GM12878 (cell line): Measurements from ENCODE around the gene TNK2. TPM values are rescaled to one million over a fixed set of nuclear protein-coding genes. Genes with fewer than 3 reads are reported as not detected.

Experiments
- ATAC-seq: fragments of 200-7000 bp; cut with Tn5 transposase; 3 replicates; pipeline ENCODE4 v1.9.1; 2020; ENCODE audit warnings: mild to moderate bottlenecking, moderate library complexity
- BruUV-seq: library from RNA; stranded (reverse); fragments of 400-500 nt; replicated peaks from 2 replicates; lab custom pipeline; 2021; lab: Mats Ljungman, UMichigan
- CTCF ChIA-PET: fragments of 300-600 bp; sonication (Branson Sonifier 250); formaldehyde crosslinking; extraction: SDS; loops from one replicate; lab custom pipeline; 2021; ENCODE audit warnings: inconsistent platforms; lab: Yijun Ruan, JAX
- POLR2A ChIA-PET: fragments of 350-600 bp; formaldehyde crosslinking; extraction: SDS; loops from one replicate; lab custom pipeline; 2021; ENCODE audit warnings: inconsistent platforms; lab: Charles Lee
- RAD21 ChIA-PET: fragments of 300-600 bp; sonication (Branson Sonifier 250); formaldehyde crosslinking; loops from one replicate; lab custom pipeline; 2023; ENCODE audit warnings: antibody characterized with exemption; ENCODE audit not compliant: unreplicated experiment; lab: Charles Lee
- SMC1A ChIA-PET: fragments of 300-600 bp; sonication (Branson Sonifier 250); formaldehyde crosslinking; loops from one replicate; lab custom pipeline; 2023; ENCODE audit not compliant: unreplicated experiment, uncharacterized antibody; lab: Charles Lee
- DNase-seq: peaks from one replicate; pipeline ENCODE4 v3.0.0-alpha.2; 2011; ENCODE audit warnings: low read depth, low spot score
- FAIRE-seq: peaks from 3 replicates; lab custom pipeline; 2011; peaks lifted over from hg19 to GRCh38; lab: Jason Lieb, UNC
- H2AFZ ChIP-seq: 2 replicates; pipeline ENCODE4 v1.6.0; 2011; ENCODE audit warnings: low read depth, low read length, control low read depth; ENCODE audit not compliant: control insufficient read depth
- H3K27ac ChIP-seq: 2 replicates; pipeline ENCODE4 v1.5.1; 2011; ENCODE audit warnings: control low read depth; ENCODE audit not compliant: control insufficient read depth, insufficient read depth
- H3K27me3 ChIP-seq, 2 experiments: replicated peaks in 1 of 2; 2 replicates each; pipeline versions ENCODE4 v1.6.0 to v1.6.1; 2011; ENCODE audit warnings: low read length in 1 of 2; ENCODE audit not compliant: control insufficient read depth in 2 of 2, insufficient read depth in 2 of 2
- H3K36me3 ChIP-seq, 2 experiments: 2 replicates each; pipeline ENCODE4 v1.5.1; 2011; ENCODE audit warnings: low read length in 1 of 2; ENCODE audit not compliant: control insufficient read depth in 2 of 2, insufficient read depth in 2 of 2
- H3K4me1 ChIP-seq: 2 replicates; pipeline ENCODE4 v1.6.1; 2011; ENCODE audit warnings: mild to moderate bottlenecking, low read length, moderate library complexity, mixed read lengths; ENCODE audit not compliant: control insufficient read depth, insufficient read depth
- H3K4me2 ChIP-seq: 2 replicates; pipeline ENCODE4 v1.6.0; 2011; ENCODE audit warnings: control low read depth; ENCODE audit not compliant: control insufficient read depth, insufficient read depth
- H3K4me3 ChIP-seq: fragments of 200-600 bp; sonication (generic); 2 replicates; pipeline ENCODE4 v1.5.1; 2016
- H3K79me2 ChIP-seq: 2 replicates; pipeline ENCODE4 v1.6.0; 2011; ENCODE audit warnings: low read length; ENCODE audit not compliant: control insufficient read depth, insufficient read depth
- H3K9ac ChIP-seq: 2 replicates; pipeline ENCODE4 v1.8.0; 2011; ENCODE audit warnings: low read length, control low read depth, mixed read lengths; ENCODE audit not compliant: control insufficient read depth, insufficient read depth
- H3K9me3 ChIP-seq: replicated peaks from 3 replicates; pipeline ENCODE4 v1.5.1; 2011; ENCODE audit warnings: mild to moderate bottlenecking, low read length; ENCODE audit not compliant: control insufficient read depth, insufficient read depth
- H4K20me1 ChIP-seq: 2 replicates; pipeline ENCODE4 v1.6.0; 2011; ENCODE audit not compliant: control insufficient read depth, insufficient read depth
- BHLHE40 ChIP-seq, 2 experiments: fragments of 450-650 bp in 1 of 2; IDR thresholded peaks; 2 replicates each; pipeline ENCODE4 v1.6.1; 2011 to 2017; ENCODE audit warnings: low read depth in 2 of 2, borderline replicate concordance in 1 of 2, improper control_type of control experiment in 1 of 2, low read length in 1 of 2, mild to moderate bottlenecking in 1 of 2
- CHD2 ChIP-seq: IDR thresholded peaks from 2 replicates; pipeline ENCODE4 v1.6.1; 2011; ENCODE audit warnings: low read depth, low read length, improper control_type of control experiment, borderline replicate concordance
- EGR1 ChIP-seq, 2 experiments: IDR thresholded peaks; 1 replicate in 1 of 2; 2 replicates in 1 of 2; pipeline ENCODE4 v1.6.1; 2011 to 2012; ENCODE audit warnings: low read depth in 2 of 2, low read length in 2 of 2, borderline replicate concordance in 1 of 2, mild to moderate bottlenecking in 1 of 2, moderate library complexity in 1 of 2
- EP300 ChIP-seq, 2 experiments: fragments of 150-350 bp in 1 of 2; IDR thresholded peaks; 2 replicates each; pipeline ENCODE4 v1.6.1; 2011 to 2012; ENCODE audit warnings: low read depth in 2 of 2, low read length in 2 of 2, borderline replicate concordance in 1 of 2, improper control_type of control experiment in 1 of 2, inconsistent platforms in 1 of 2; ENCODE audit not compliant: control insufficient read depth in 1 of 2
- FOXM1 ChIP-seq: IDR thresholded peaks from 2 replicates; pipeline ENCODE4 v1.6.1; 2012; ENCODE audit warnings: low read depth, mild to moderate bottlenecking, inconsistent platforms, low read length, moderate library complexity
- GATAD2B ChIP-seq: fragments of 450-650 bp; conservative IDR thresholded peaks from 2 replicates; pipeline ENCODE4 v1.6.1; 2017; ENCODE audit warnings: low read depth, mild to moderate bottlenecking, moderate library complexity
- HDGF ChIP-seq: fragments of 450-650 bp; IDR thresholded peaks from 2 replicates; pipeline ENCODE4 v1.6.1; 2016; ENCODE audit warnings: antibody characterized with exemption
- JUNB ChIP-seq: IDR thresholded peaks from 2 replicates; pipeline ENCODE4 v1.6.1; 2016; ENCODE audit warnings: antibody characterized with exemption, mild to moderate bottlenecking
- MLLT1 ChIP-seq: fragments of 450-650 bp; IDR thresholded peaks from 2 replicates; pipeline ENCODE4 v1.6.1; 2016; ENCODE audit warnings: mild to moderate bottlenecking
- NRF1 ChIP-seq: conservative IDR thresholded peaks from 2 replicates; pipeline ENCODE4 v1.6.1; 2011; ENCODE audit warnings: mild to moderate bottlenecking, low read depth, low read length, improper control_type of control experiment
- POLR2A ChIP-seq: IDR thresholded peaks from 2 replicates; pipeline ENCODE4 v1.6.1; 2011; ENCODE audit warnings: low read depth, mild to moderate bottlenecking, low read length
- RB1 ChIP-seq: fragments of 450-650 bp; formaldehyde crosslinking; IDR thresholded peaks from 2 replicates; pipeline ENCODE4 v1.6.1; 2017; ENCODE audit warnings: mild to moderate bottlenecking, borderline replicate concordance
- SP1 ChIP-seq: IDR thresholded peaks from one replicate; pipeline ENCODE4 v1.6.1; 2011; ENCODE audit warnings: low read depth, low read length
- WRNIP1 ChIP-seq: IDR thresholded peaks from 2 replicates; pipeline ENCODE4 v1.6.1; 2011; ENCODE audit warnings: low read depth, low read length, improper control_type of control experiment, borderline replicate concordance
- YY1 ChIP-seq: IDR thresholded peaks from 2 replicates; pipeline ENCODE4 v1.6.1; 2011; ENCODE audit warnings: low read depth, mild to moderate bottlenecking, low read length
- ZNF207 ChIP-seq: fragments of 450-650 bp; IDR thresholded peaks from 2 replicates; pipeline ENCODE4 v1.6.1; 2014; ENCODE audit warnings: antibody characterized with exemption, mild to moderate bottlenecking, borderline replicate concordance
- WGBS: methylation state at CpG from one replicate; pipeline ENCODE4 v1.1.6; 2016; ENCODE audit warnings: low lambda C conversion rate; ENCODE audit not compliant: insufficient replicate concordance, insufficient coverage; ENCODE audit errors: missing lambda C conversion rate; 5-methylcytosine and 5-hydroxymethylcytosine counted together
- in situ Hi-C: fragments of 300-500 bp; cut with MboI; formaldehyde crosslinking; loops from 9 replicates; pipeline ENCODE4 v1.14.3; 2018; ENCODE audit warnings: mixed read lengths
- intact Hi-C: fragments of 100-400 bp; cut with micrococcal nuclease; formaldehyde crosslinking; loops from one replicate; pipeline ENCODE4 v1.14.2; 2022; ENCODE audit not compliant: unreplicated experiment
- polyA plus RNA-seq, 11 experiments: library from polyadenylated mRNA; depleted of rRNA in 4 of 11; unstranded in 6 of 11; stranded (reverse) in 5 of 11; fragments of >200 nt; fragmentation: Nextera tagmentation in 4 of 11; fragmentation: Illumina TruSeq in 1 of 11; extraction: Ambion mirVana in 4 of 11; extraction: Trizol in 1 of 11; gene quantifications; 1 replicate in 1 of 11; 2 replicates in 10 of 11; pipeline versions ENCODE4 v1.2.1 to v1.2.3, GENCODE V29; 2011 to 2016; ENCODE audit warnings: inconsistent platforms in 2 of 11, missing spikeins in 2 of 11, low read depth in 1 of 11
- total RNA-seq, 4 experiments: library from RNA; depleted of rRNA in 3 of 4; stranded (reverse); fragments of >200 nt in 3 of 4; fragmentation: Illumina TruSeq in 1 of 4; extraction: Trizol in 1 of 4; gene quantifications; 2 replicates each; pipeline versions ENCODE4 v1.2.1 to v1.2.3, GENCODE V29; 2013 to 2021
- TF ChIP-seq, protein P1 (sequence below): fragments of 450-650 bp; formaldehyde crosslinking; IDR thresholded peaks from 2 replicates; pipeline ENCODE4 v1.4.0; 2020; ENCODE audit warnings: mild to moderate bottlenecking, moderate library complexity

Gene TNK2
- total and polyA plus RNA-seq, 10 of the 15 experiments (the other 5 are each of a cell fraction or from before 2014, with no cell fraction given): 0.13 to 47.8 (median 10.8) TPM

DNA sequence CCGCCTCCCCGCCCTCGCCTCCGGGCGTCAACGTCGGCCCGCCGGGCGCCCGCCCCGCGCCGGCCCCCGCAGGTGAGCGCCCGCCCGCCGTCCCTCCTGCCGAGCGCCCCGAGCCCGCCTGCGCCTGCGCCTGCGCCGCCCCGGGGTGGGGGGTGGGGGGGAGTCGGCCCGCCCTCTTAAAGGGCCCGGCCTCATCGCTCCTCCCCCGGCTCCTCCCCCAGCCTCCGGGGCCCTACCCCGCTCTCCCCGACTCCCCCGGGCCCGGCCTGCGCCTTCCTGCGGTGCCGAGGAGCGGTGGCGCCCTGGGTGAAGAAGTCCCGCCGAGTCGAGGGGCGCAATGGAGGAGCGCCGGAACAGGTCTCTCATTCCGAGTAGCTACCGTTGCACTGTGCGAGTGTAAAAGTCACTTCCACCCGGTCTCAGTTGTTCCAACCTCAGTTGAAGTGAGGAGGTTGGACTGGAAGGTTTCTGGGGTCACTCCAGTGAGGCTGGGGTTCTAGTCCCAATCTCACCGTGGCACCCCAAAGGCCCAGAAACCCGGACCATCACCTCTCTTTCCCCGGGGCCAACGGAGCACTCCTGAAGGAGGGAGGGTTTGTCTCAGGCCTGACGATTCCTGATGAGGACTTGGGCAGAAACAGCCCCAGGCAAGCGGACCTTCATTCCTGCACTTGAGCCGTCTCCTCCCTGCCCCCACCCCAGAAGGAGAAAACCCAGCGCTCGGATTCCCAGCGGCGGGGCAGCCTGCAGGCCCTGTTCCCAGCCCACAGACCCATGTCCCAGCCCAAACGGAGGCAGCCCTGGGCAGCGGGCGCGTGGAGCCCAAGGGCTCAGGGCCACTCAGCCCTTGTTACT, 1.5 kb upstream of the TNK2 start:
- no peak for FAIRE-seq

More for the DNA sequence above, 1.5 kb upstream of the TNK2 start:
- Histone ChIP-seq H3K9me3 (no peaks in the 10 kb centered on the region), H3K36me3 (no peaks in the 10 kb centered on the region), H3K4me1 (peaks cover 13% of the 10 kb centered on the region), H4K20me1 (no peaks in the 10 kb centered on the region), H3K27me3 (no peaks in the 10 kb centered on the region), H3K79me2 (peaks cover 42% of the 10 kb centered on the region), H2AFZ (peak overlapping the region; percentile 94), H3K4me2 (peak overlapping the region; percentile 97), H3K9ac (peak overlapping the region; percentile 61; the same call in 1 of the 2 replicates), H3K27ac (peak overlapping the region; percentile 28; the same call in 1 of the 2 replicates), H3K4me3 (peak overlapping the region; percentile 74)
- no TSS peak for BruUV-seq
- SMC1A ChIA-PET: interaction anchor here (6.0 kb wide), 1 partner anchor 15 kb away, joined by 43 read pairs; no protein-coding TSS in a partner anchor
- no peak for DNase-seq
- ATAC-seq: peak; percentile 54
- in situ Hi-C loops (loop anchor here (5.0 kb wide), 1 partner anchor 48 kb away; no protein-coding TSS in a partner anchor), intact Hi-C loops (loop anchor here (10.0 kb wide), 1 partner anchor 285 kb away; no protein-coding TSS in a partner anchor)
- TF ChIP-seq ZNF207 (0 out of 2 replicates have a peak, but pooled peaks have one; percentile 34), BHLHE40 (IDR thresholded peaks at IDR 0.05; ENCODE audit: borderline replicate concordance in 1 of 2, low read depth in 2 of 2, low read length in 1 of 2) (peak; percentile 5 to 44; a peak in 1 of 4 replicates), JUNB (no peak), EGR1 (IDR thresholded peaks at IDR 0.05; ENCODE audit: borderline replicate concordance in 1 of 2, low read depth in 2 of 2, low read length in 2 of 2) (peak in 1 of 2 experiments; percentile 53; a peak in 1 of 3 replicates), NRF1 (peak; percentile 55), EP300 (IDR thresholded peaks at IDR 0.05; ENCODE audit: borderline replicate concordance in 1 of 2, control insufficient read depth in 1 of 2, low read depth in 2 of 2, low read length in 2 of 2) (no peak), RB1 (0 out of 2 replicates have a peak, but pooled peaks have one; percentile 35), YY1 (0 out of 2 replicates have a peak, but pooled peaks have one; percentile 4), CHD2 (0 out of 2 replicates have a peak, but pooled peaks have one; percentile 41), WRNIP1 (no peak), MLLT1 (no peak), HDGF (0 out of 2 replicates have a peak, but pooled peaks have one; percentile 70), GATAD2B (peak; percentile 31; the same call in 1 of the 2 replicates), POLR2A (peak; percentile 62), FOXM1 (no peak), SP1 (peak; percentile 46)
- TF ChIP-seq, protein P1, sequence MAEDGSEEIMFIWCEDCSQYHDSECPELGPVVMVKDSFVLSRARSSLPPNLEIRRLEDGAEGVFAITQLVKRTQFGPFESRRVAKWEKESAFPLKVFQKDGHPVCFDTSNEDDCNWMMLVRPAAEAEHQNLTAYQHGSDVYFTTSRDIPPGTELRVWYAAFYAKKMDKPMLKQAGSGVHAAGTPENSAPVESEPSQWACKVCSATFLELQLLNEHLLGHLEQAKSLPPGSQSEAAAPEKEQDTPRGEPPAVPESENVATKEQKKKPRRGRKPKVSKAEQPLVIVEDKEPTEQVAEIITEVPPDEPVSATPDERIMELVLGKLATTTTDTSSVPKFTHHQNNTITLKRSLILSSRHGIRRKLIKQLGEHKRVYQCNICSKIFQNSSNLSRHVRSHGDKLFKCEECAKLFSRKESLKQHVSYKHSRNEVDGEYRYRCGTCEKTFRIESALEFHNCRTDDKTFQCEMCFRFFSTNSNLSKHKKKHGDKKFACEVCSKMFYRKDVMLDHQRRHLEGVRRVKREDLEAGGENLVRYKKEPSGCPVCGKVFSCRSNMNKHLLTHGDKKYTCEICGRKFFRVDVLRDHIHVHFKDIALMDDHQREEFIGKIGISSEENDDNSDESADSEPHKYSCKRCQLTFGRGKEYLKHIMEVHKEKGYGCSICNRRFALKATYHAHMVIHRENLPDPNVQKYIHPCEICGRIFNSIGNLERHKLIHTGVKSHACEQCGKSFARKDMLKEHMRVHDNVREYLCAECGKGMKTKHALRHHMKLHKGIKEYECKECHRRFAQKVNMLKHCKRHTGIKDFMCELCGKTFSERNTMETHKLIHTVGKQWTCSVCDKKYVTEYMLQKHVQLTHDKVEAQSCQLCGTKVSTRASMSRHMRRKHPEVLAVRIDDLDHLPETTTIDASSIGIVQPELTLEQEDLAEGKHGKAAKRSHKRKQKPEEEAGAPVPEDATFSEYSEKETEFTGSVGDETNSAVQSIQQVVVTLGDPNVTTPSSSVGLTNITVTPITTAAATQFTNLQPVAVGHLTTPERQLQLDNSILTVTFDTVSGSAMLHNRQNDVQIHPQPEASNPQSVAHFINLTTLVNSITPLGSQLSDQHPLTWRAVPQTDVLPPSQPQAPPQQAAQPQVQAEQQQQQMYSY: no peak
- CTCF ChIA-PET: interaction anchor here (1.0 kb wide), 1 partner anchor 49 kb away, joined by 3 read pairs; no protein-coding TSS in a partner anchor
- POLR2A ChIA-PET: no interaction called here
- WGBS: 29% methylated on average over 38 of the region's 68 CpGs
- RAD21 ChIA-PET: interaction anchor here (0.6 to 3.4 kb wide), 2 partner anchors 13 to 15 kb away, joined by 3 to 34 read pairs; no protein-coding TSS in a partner anchor
